ENCODE measurements around the gene LCT.
"Not testable (repeated sequence)": the region's sequence is repeated elsewhere in the genome, so short reads cannot be mapped to it uniquely, and the experiment has no call there.

Gene LCT

GRCh38 chr2:135796606-135797005 lies 40.4 kb downstream of the LCT start:
- DNase-seq, result no peak

GRCh38 chr2:135795641-135796040 lies 41.3 kb downstream of the LCT start:
- not testable (repeated sequence) for DNase-seq

- DNase-seq, result peak in 1 of 2 donors; percentile 14
Measured at GRCh38 chr2:135792401-135793150, 44.4 kb downstream of the LCT start.

- no peak for DNase-seq
Measured at GRCh38 chr2:135791418-135792190, 45.4 kb downstream of the LCT start.

GRCh38 chr2:135790423-135790822 lies 46.6 kb downstream of the LCT start:
- no peak for DNase-seq

GRCh38 chr2:135786823-135787222 lies 50.2 kb downstream of the LCT start:
- DNase-seq, result no peak

- DNase-seq, result no peak
Measured at GRCh38 chr2:135785032-135785431, 52.0 kb downstream of the LCT start.

GRCh38 chr2:135783439-135783838 lies 53.5 kb downstream of the LCT start:
- DNase-seq, result no peak

GRCh38 chr2:135782231-135782630 lies 54.8 kb downstream of the LCT start:
- no peak for DNase-seq

GRCh38 chr2:135776367-135776766 lies 60.6 kb downstream of the LCT start:
- DNase-seq, result no peak

- DNase-seq, result no peak
Measured at GRCh38 chr2:135775420-135775819, 61.6 kb downstream of the LCT start.

- DNase-seq, result peak in 1 of 2 donors; percentile 46
Measured at GRCh38 chr2:135773917-135774316, 63.1 kb downstream of the LCT start.

- DNase-seq, result no peak
Measured at GRCh38 chr2:135773319-135773718, 63.7 kb downstream of the LCT start.

- no peak for DNase-seq
Measured at GRCh38 chr2:135768863-135769262, 68.1 kb downstream of the LCT start.

GRCh38 chr2:135762530-135762929 lies 74.5 kb downstream of the LCT start:
- DNase-seq, result no peak

- DNase-seq, result no peak
Measured at GRCh38 chr2:135762022-135762421, 75.0 kb downstream of the LCT start.

GRCh38 chr2:135756692-135757091 lies 80.3 kb downstream of the LCT start:
- no peak for DNase-seq

- DNase-seq, result no peak
Measured at GRCh38 chr2:135755573-135755972, 81.4 kb downstream of the LCT start.

GRCh38 chr2:135745545-135745944 lies 91.4 kb downstream of the LCT start:
- no peak for DNase-seq

- peak; percentile 42 to 53 for DNase-seq
Measured at GRCh38 chr2:135744760-135745314, 92.1 kb downstream of the LCT start.

GRCh38 chr2:135743860-135744259 lies 93.1 kb downstream of the LCT start:
- no peak for DNase-seq

GRCh38 chr2:135742325-135742757 lies 94.6 kb downstream of the LCT start:
- DNase-seq, result peak; percentile 43 to 49

All from inflammatory macrophage (primary cell).